Panc1 (cell line): Measurements from ENCODE around the gene FAXC.

Experiments
- CTCF ChIP-seq: fragments of 450-650 bp; IDR thresholded peaks from 2 replicates; pipeline ENCODE4 v1.5.1; 2017; ENCODE audit warnings: mild to moderate bottlenecking
- TF ChIP-seq, protein P1 (sequence below), 2 experiments: IDR thresholded peaks; 2 replicates each; pipeline ENCODE4 v1.6.1; 2011 to 2012; ENCODE audit warnings: low read depth in 2 of 2, control low read depth in 1 of 2, low read length in 1 of 2, mild to moderate bottlenecking in 1 of 2, moderate library complexity in 1 of 2; ENCODE audit not compliant: insufficient read depth in 1 of 2

GRCh38 chr6:99282479-99283062 is 66.9 kb downstream of the FAXC start:
- TF ChIP-seq CTCF = peak; percentile 70; the same call in 1 of the 2 replicates
- TF ChIP-seq, protein P1, sequence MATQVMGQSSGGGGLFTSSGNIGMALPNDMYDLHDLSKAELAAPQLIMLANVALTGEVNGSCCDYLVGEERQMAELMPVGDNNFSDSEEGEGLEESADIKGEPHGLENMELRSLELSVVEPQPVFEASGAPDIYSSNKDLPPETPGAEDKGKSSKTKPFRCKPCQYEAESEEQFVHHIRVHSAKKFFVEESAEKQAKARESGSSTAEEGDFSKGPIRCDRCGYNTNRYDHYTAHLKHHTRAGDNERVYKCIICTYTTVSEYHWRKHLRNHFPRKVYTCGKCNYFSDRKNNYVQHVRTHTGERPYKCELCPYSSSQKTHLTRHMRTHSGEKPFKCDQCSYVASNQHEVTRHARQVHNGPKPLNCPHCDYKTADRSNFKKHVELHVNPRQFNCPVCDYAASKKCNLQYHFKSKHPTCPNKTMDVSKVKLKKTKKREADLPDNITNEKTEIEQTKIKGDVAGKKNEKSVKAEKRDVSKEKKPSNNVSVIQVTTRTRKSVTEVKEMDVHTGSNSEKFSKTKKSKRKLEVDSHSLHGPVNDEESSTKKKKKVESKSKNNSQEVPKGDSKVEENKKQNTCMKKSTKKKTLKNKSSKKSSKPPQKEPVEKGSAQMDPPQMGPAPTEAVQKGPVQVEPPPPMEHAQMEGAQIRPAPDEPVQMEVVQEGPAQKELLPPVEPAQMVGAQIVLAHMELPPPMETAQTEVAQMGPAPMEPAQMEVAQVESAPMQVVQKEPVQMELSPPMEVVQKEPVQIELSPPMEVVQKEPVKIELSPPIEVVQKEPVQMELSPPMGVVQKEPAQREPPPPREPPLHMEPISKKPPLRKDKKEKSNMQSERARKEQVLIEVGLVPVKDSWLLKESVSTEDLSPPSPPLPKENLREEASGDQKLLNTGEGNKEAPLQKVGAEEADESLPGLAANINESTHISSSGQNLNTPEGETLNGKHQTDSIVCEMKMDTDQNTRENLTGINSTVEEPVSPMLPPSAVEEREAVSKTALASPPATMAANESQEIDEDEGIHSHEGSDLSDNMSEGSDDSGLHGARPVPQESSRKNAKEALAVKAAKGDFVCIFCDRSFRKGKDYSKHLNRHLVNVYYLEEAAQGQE (IDR thresholded peaks at IDR 0.05; ENCODE audit: insufficient read depth in 1 of 2, low read depth in 2 of 2, low read length in 1 of 2) = no peak
